B cell (primary cell): Measurements from ENCODE around the gene UBXN6. TPM values are rescaled to one million over a fixed set of nuclear protein-coding genes. Genes with fewer than 3 reads are reported as not detected.

Source experiments
- ATAC-seq: fragments of 200-7000 bp; cut with Tn5 transposase; one replicate; pipeline ENCODE4 v1.10.0; 2021; ENCODE audit warnings: low read depth, mild to moderate bottlenecking, moderate number of reproducible peaks, moderate library complexity
- CTCF ChIA-PET: fragments of 350-600 bp; sonication (Branson Sonifier 250); formaldehyde crosslinking; loops from one replicate; lab custom pipeline; 2021; ENCODE audit warnings: antibody characterized with exemption, inconsistent platforms; lab: Charles Lee
- POLR2A ChIA-PET: fragments of 350-600 bp; sonication (Branson Sonifier 250); formaldehyde crosslinking; loops from one replicate; lab custom pipeline; 2021; ENCODE audit warnings: antibody characterized with exemption; lab: Charles Lee
- DNase-seq: peaks from one replicate; pipeline ENCODE4 v3.0.0; 2013
- H2AFZ ChIP-seq: 2 replicates; pipeline ENCODE4 v1.6.1; 2012; ENCODE audit warnings: mild to moderate bottlenecking, low read depth, low read length; ENCODE audit not compliant: insufficient read depth, poor library complexity, severe bottlenecking
- H3K27ac ChIP-seq, 2 donors: 1 replicate in 1 of 2; 2 replicates in 1 of 2; pipeline ENCODE4 v1.5.1; 2012 to 2013; ENCODE audit warnings: low read length in 2 of 2, mild to moderate bottlenecking in 2 of 2, moderate library complexity in 1 of 2
- H3K27me3 ChIP-seq, 4 experiments: fragments of 200-600 bp in 1 of 4; sonication (generic) in 1 of 4; replicated peaks in 1 of 4; 1 replicate in 2 of 4; 2 replicates in 2 of 4; pipeline versions ENCODE4 v1.6.1 to v1.7.0; 2013 to 2016; ENCODE audit warnings: low read length in 3 of 4, mild to moderate bottlenecking in 2 of 4, mixed read lengths in 1 of 4, moderate library complexity in 1 of 4; ENCODE audit not compliant: insufficient read depth in 4 of 4, control insufficient read depth in 3 of 4; ENCODE audit errors: control extremely low read depth in 1 of 4
- H3K36me3 ChIP-seq, 2 experiments: replicated peaks in 1 of 2; 1 replicate in 1 of 2; 2 replicates in 1 of 2; pipeline versions ENCODE4 v1.6.1 to v1.7.1; 2013; ENCODE audit warnings: low read length in 1 of 2; ENCODE audit not compliant: insufficient read depth in 2 of 2, control insufficient read depth in 1 of 2; ENCODE audit errors: control extremely low read depth in 1 of 2, extremely low read depth in 1 of 2
- H3K4me1 ChIP-seq, 2 donors: fragments of 200-600 bp in 1 of 2; sonication (generic) in 1 of 2; 1 replicate in 1 of 2; 2 replicates in 1 of 2; pipeline versions ENCODE4 v1.5.1 to v1.6.1; 2013 to 2017; ENCODE audit warnings: low read length in 2 of 2; ENCODE audit not compliant: control insufficient read depth in 2 of 2, insufficient read depth in 2 of 2
- H3K4me2 ChIP-seq: replicated peaks from 2 replicates; pipeline ENCODE3; 2012; ENCODE audit warnings: mild to moderate bottlenecking, low read depth, low read length; ENCODE audit not compliant: poor library complexity, severe bottlenecking
- H3K4me3 ChIP-seq, 5 experiments: fragments of 200-600 bp in 1 of 5; sonication (generic) in 1 of 5; 1 replicate in 3 of 5; 2 replicates in 2 of 5; pipeline versions ENCODE4 v1.5.1 to v1.7.0; 2011 to 2016; ENCODE audit warnings: low read length in 4 of 5, mild to moderate bottlenecking in 4 of 5, low read depth in 2 of 5, control low read depth in 1 of 5, moderate library complexity in 1 of 5; ENCODE audit not compliant: insufficient read depth in 1 of 5; ENCODE audit errors: control extremely low read depth in 1 of 5, extremely low read depth in 1 of 5
- H3K79me2 ChIP-seq: fragments of 200-600 bp; sonication (generic); one replicate; pipeline ENCODE4 v1.6.0; 2016; ENCODE audit warnings: low read length; ENCODE audit not compliant: control insufficient read depth, insufficient read depth
- H3K9ac ChIP-seq: fragments of 200-600 bp; sonication (generic); 2 replicates; pipeline ENCODE4 v1.6.1; 2017; ENCODE audit warnings: mild to moderate bottlenecking, low read length, moderate library complexity
- H3K9me3 ChIP-seq, 3 donors: one replicate each; pipeline versions ENCODE4 v1.6.1 to v1.7.1; 2013; ENCODE audit warnings: low read length in 2 of 3; ENCODE audit not compliant: control insufficient read depth in 2 of 3, insufficient read depth in 1 of 3; ENCODE audit errors: control extremely low read depth in 1 of 3
- H4K20me1 ChIP-seq: 2 replicates; pipeline ENCODE4 v1.6.0; 2012; ENCODE audit warnings: mild to moderate bottlenecking, low read length; ENCODE audit not compliant: insufficient read depth, control insufficient read depth, poor library complexity, severe bottlenecking
- H3K27ac Mint-ChIP-seq: one replicate; pipeline ENCODE4 v1.8.0; 2021; ENCODE audit warnings: mixed read lengths
- H3K27me3 Mint-ChIP-seq: one replicate; pipeline ENCODE4 v1.8.0; 2021; ENCODE audit warnings: mixed read lengths
- H3K4me1 Mint-ChIP-seq: one replicate; pipeline ENCODE4 v1.8.0; 2021; ENCODE audit warnings: mixed read lengths
- H3K4me3 Mint-ChIP-seq: one replicate; pipeline ENCODE4 v1.8.0; 2021; ENCODE audit warnings: mixed read lengths
- H3K9me3 Mint-ChIP-seq: one replicate; pipeline ENCODE4 v1.8.0; 2022; ENCODE audit warnings: mixed read lengths; ENCODE audit not compliant: insufficient read depth
- CTCF ChIP-seq: fragments of 200-600 bp; IDR thresholded peaks from one replicate; pipeline ENCODE4 v1.8.0; 2022; ENCODE audit warnings: antibody characterized with exemption, mild to moderate bottlenecking
- EZH2 ChIP-seq: IDR thresholded peaks from 2 replicates; pipeline ENCODE4 v1.6.1; 2012; ENCODE audit warnings: borderline replicate concordance, low read depth, mild to moderate bottlenecking, moderate library complexity, low read length; ENCODE audit not compliant: insufficient read depth, poor library complexity, severe bottlenecking
- WGBS: methylation state at CpG from one replicate; pipeline ENCODE4 v1.1.5; 2013; ENCODE audit warnings: missing lambda C conversion rate; ENCODE audit not compliant: insufficient coverage; 5-methylcytosine and 5-hydroxymethylcytosine counted together
- intact Hi-C: fragments of 100-400 bp; cut with micrococcal nuclease; formaldehyde crosslinking; loops from one replicate; pipeline ENCODE4 v1.10.0; 2022
- polyA plus RNA-seq: library from polyadenylated mRNA; depleted of rRNA; stranded (reverse); fragments of >200 nt; gene quantifications from 2 replicates; pipeline ENCODE4 v1.2.3, GENCODE V29; 2012
- total RNA-seq, 2 donors: library from RNA; stranded (reverse); fragments of 120-200 nt in 1 of 2; gene quantifications; 1 replicate in 1 of 2; 2 replicates in 1 of 2; pipeline versions ENCODE4 v1.2.3 to v1.2.4, GENCODE V29; 2013 to 2022

The UBXN6 gene
- total and polyA plus RNA-seq, 2 donors (not counting 1 experiment from before 2014, with no cell fraction given): 75.8 to 76.6 TPM

GRCh38 chr19:4449022-4449638 lies 8.5 kb downstream of the UBXN6 start:
- WGBS: 93% methylated on average over 23 of the region's 24 CpGs
- ATAC-seq: no peak
- H3K4me2 ChIP-seq: no peak overlapping the region
- Mint-ChIP-seq H3K27me3 (no peaks in the 10 kb centered on the region), H3K27ac (no peak overlapping the region), H3K4me3 (no peak overlapping the region), H3K4me1 (no peaks in the 10 kb centered on the region), H3K9me3 (no peaks in the 10 kb centered on the region)
- no peaks in the 10 kb centered on the region for H3K4me1 ChIP-seq
- no peaks in the 10 kb centered on the region for H3K27me3 ChIP-seq
- ChIA-PET CTCF (interaction anchor here (1.1 kb wide), 1 partner anchor 76 kb away, joined by 3 read pairs; no protein-coding TSS in a partner anchor), POLR2A (interaction anchor here (0.6 kb wide), 1 partner anchor 56 kb away, joined by 3 read pairs; no protein-coding TSS in a partner anchor)
- H3K27ac ChIP-seq: no peak overlapping the region
- intact Hi-C loops: no loop called here
- H3K4me3 ChIP-seq: no peak overlapping the region
- peaks cover 17% of the 10 kb centered on the region for H4K20me1 ChIP-seq
- H3K36me3 ChIP-seq: peaks cover 1 to 74% of the 10 kb centered on the region in 2 experiments
- H3K9me3 ChIP-seq: no peaks in the 10 kb centered on the region
- no peak overlapping the region for H3K9ac ChIP-seq
- DNase-seq: no peak
- H3K79me2 ChIP-seq: no peaks in the 10 kb centered on the region
- no peak overlapping the region for H2AFZ ChIP-seq
- TF ChIP-seq CTCF (no peak), EZH2 (no peak)

GRCh38 chr19:4448147-4448985 lies 9.2 kb downstream of the UBXN6 start:
- Histone ChIP-seq H3K4me2 (no peak overlapping the region), H3K9me3 (no peaks in the 10 kb centered on the region), H3K9ac (no peak overlapping the region), H3K4me3 (no peak overlapping the region), H3K4me1 (no peaks in the 10 kb centered on the region), H3K27ac (no peak overlapping the region), H2AFZ (no peak overlapping the region), H3K27me3 (no peaks in the 10 kb centered on the region), H3K36me3 (peaks cover 1 to 74% of the 10 kb centered on the region in 2 experiments), H4K20me1 (peaks cover 11% of the 10 kb centered on the region), H3K79me2 (no peaks in the 10 kb centered on the region)
- ChIA-PET POLR2A (no interaction called here), CTCF (interaction anchor here (0.6 to 1.1 kb wide), 2 partner anchors 77 to 218 kb away, joined by 3 read pairs; no protein-coding TSS in a partner anchor)
- TF ChIP-seq CTCF (no peak), EZH2 (no peak)
- ATAC-seq (no peak), DNase-seq (no peak)
- intact Hi-C loops: no loop called here
- Mint-ChIP-seq H3K27me3 (no peaks in the 10 kb centered on the region), H3K4me1 (no peaks in the 10 kb centered on the region), H3K27ac (no peak overlapping the region), H3K9me3 (no peaks in the 10 kb centered on the region), H3K4me3 (no peak overlapping the region)
- WGBS: 96% methylated on average over 29 of the region's 30 CpGs
